Hepatocyte (in vitro differentiated cells): ENCODE measurements around the gene FBXO47.

Source experiments
- EZH2 ChIP-seq: fragments of 200-600 bp; sonication (generic); IDR thresholded peaks from 2 replicates; pipeline ENCODE4 v1.6.1; 2016; ENCODE audit warnings: antibody characterized with exemption, mild to moderate bottlenecking, borderline replicate concordance
- EZH2phosphoT487 ChIP-seq: fragments of 200-600 bp; sonication (generic); IDR thresholded peaks from one replicate; pipeline ENCODE4 v1.6.1; 2018; ENCODE audit warnings: antibody characterized with exemption, mild to moderate bottlenecking, low read depth, moderate library complexity; ENCODE audit not compliant: unreplicated experiment, severe bottlenecking
- TF ChIP-seq, protein P1 (sequence below): fragments of 200-600 bp; sonication (generic); IDR thresholded peaks from 2 replicates; pipeline ENCODE4 v1.5.1; 2016; ENCODE audit warnings: antibody characterized with exemption, mild to moderate bottlenecking; ENCODE audit not compliant: poor library complexity

DNA sequence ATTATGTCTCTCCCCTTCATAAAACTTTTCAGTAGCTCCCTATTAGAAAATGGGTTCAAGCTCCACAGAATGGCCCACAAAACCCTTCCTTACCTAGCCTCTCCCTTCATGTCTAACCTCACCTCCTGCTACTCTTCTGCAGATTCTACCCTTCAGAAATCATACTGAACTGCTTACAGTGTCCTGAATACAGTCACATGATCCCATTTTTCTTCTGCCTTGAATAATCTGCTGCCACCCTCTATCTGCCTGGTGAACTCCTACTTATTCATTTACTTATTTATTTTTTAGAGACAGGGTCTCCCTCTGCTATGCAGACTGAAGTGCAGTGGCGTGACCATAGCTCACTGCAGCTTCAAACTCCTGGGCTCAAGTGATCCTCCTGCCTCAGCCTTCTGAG, 26.8 kb downstream of the FBXO47 start:
- TF ChIP-seq, protein P1, sequence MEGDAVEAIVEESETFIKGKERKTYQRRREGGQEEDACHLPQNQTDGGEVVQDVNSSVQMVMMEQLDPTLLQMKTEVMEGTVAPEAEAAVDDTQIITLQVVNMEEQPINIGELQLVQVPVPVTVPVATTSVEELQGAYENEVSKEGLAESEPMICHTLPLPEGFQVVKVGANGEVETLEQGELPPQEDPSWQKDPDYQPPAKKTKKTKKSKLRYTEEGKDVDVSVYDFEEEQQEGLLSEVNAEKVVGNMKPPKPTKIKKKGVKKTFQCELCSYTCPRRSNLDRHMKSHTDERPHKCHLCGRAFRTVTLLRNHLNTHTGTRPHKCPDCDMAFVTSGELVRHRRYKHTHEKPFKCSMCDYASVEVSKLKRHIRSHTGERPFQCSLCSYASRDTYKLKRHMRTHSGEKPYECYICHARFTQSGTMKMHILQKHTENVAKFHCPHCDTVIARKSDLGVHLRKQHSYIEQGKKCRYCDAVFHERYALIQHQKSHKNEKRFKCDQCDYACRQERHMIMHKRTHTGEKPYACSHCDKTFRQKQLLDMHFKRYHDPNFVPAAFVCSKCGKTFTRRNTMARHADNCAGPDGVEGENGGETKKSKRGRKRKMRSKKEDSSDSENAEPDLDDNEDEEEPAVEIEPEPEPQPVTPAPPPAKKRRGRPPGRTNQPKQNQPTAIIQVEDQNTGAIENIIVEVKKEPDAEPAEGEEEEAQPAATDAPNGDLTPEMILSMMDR = no peak
- no peak for TF ChIP-seq EZH2
- TF ChIP-seq EZH2phosphoT487 = no peak
